ENCODE data around the gene MYO1E. TPM values are rescaled to one million over a fixed set of nuclear protein-coding genes. Genes with fewer than 3 reads are reported as not detected.

The MYO1E gene
- total RNA-seq, 1 experiment from 2014 or later: 83.6 TPM

GRCh38 chr15:59329091-59329490 lies 43.6 kb downstream of the MYO1E start:
- ChIA-PET CTCF (interaction anchor here (0.7 kb wide), 1 partner anchor 24 kb away, joined by 5 read pairs; no protein-coding TSS in a partner anchor), POLR2A (interaction anchor here (1.4 kb wide), 1 partner anchor 44 kb away, joined by 4 read pairs; the partner anchor contains the start of gene MYO1E)
- no peak overlapping the region for H3K4me3 Mint-ChIP-seq
- no peak for TF ChIP-seq ZNF232 (CRISPR knock-in tag; IDR thresholded peaks at IDR 0.05)
- TF ChIP-seq ZNF416 (CRISPR knock-in tag; IDR thresholded peaks at IDR 0.05): no peak
- no peak for TF ChIP-seq CDX4 (CRISPR knock-in tag; IDR thresholded peaks at IDR 0.05; ENCODE audit: borderline replicate concordance)
- no peak for TF ChIP-seq ETV6 (CRISPR knock-in tag; IDR thresholded peaks at IDR 0.05)
- TF ChIP-seq NR1H2 (CRISPR knock-in tag; IDR thresholded peaks at IDR 0.05): no peak
- no peak for TF ChIP-seq MAX (CRISPR knock-in tag; IDR thresholded peaks at IDR 0.05)
- TF ChIP-seq ZBTB21 (CRISPR knock-in tag; IDR thresholded peaks at IDR 0.05; ENCODE audit: borderline replicate concordance): no peak
- no peak for TF ChIP-seq ZNF512 (CRISPR knock-in tag; IDR thresholded peaks at IDR 0.05; ENCODE audit: borderline replicate concordance)
- TF ChIP-seq ZNF138 (CRISPR knock-in tag; conservative IDR thresholded peaks at IDR 0.05): no peak
- TF ChIP-seq FOXK1 (CRISPR knock-in tag; IDR thresholded peaks at IDR 0.05): no peak
- TF ChIP-seq TEAD4 (CRISPR knock-in tag; IDR thresholded peaks at IDR 0.05): no peak
- TF ChIP-seq ESRRA (CRISPR knock-in tag; IDR thresholded peaks at IDR 0.05; ENCODE audit: borderline replicate concordance): no peak
- TF ChIP-seq FOXP1 (CRISPR knock-in tag; IDR thresholded peaks at IDR 0.05; ENCODE audit: borderline replicate concordance): no peak
- TF ChIP-seq IRF2 (CRISPR knock-in tag; IDR thresholded peaks at IDR 0.05; ENCODE audit: borderline replicate concordance, low read depth): no peak
- no peaks in the 10 kb centered on the region for H3K9me3 Mint-ChIP-seq
- no peak for DNase-seq (ENCODE audit: low spot score)
- no peak overlapping the region for H3K27ac Mint-ChIP-seq
- peaks cover 68% of the 10 kb centered on the region for H3K4me1 Mint-ChIP-seq
- H3K27me3 Mint-ChIP-seq (ENCODE audit: low read depth): no peaks in the 10 kb centered on the region
- ATAC-seq: no peak
- H3K36me3 Mint-ChIP-seq: no peaks in the 10 kb centered on the region

- H3K9me3 Mint-ChIP-seq: no peaks in the 10 kb centered on the region
- ATAC-seq: no peak
Observed at GRCh38 chr15:59327942-59328341, 44.7 kb downstream of the MYO1E start.

GRCh38 chr15:59326856-59327255 lies 45.8 kb downstream of the MYO1E start:
- Mint-ChIP-seq H3K9me3 (no peaks in the 10 kb centered on the region), H3K36me3 (no peaks in the 10 kb centered on the region), H3K4me3 (no peak overlapping the region), H3K27ac (no peak overlapping the region), H3K27me3 (ENCODE audit: low read depth) (no peaks in the 10 kb centered on the region), H3K4me1 (peaks cover 51% of the 10 kb centered on the region)
- TF ChIP-seq ETV6 (CRISPR knock-in tag; IDR thresholded peaks at IDR 0.05) (no peak), HMGA2 (CRISPR knock-in tag; IDR thresholded peaks at IDR 0.05) (no peak), IRF2 (CRISPR knock-in tag; IDR thresholded peaks at IDR 0.05; ENCODE audit: borderline replicate concordance, low read depth) (no peak), JAZF1 (CRISPR knock-in tag; IDR thresholded peaks at IDR 0.05) (no peak), ZNF671 (CRISPR knock-in tag; IDR thresholded peaks at IDR 0.05) (no peak)
- DNase-seq (ENCODE audit: low spot score): no peak
- POLR2A ChIA-PET: no interaction called here
- no peak for ATAC-seq
- CTCF ChIA-PET: no interaction called here

More at GRCh38 chr15:59327942-59328341, 44.7 kb downstream of the MYO1E start:
- Mint-ChIP-seq H3K4me3 (no peak overlapping the region), H3K27me3 (ENCODE audit: low read depth) (no peaks in the 10 kb centered on the region), H3K4me1 (peaks cover 60% of the 10 kb centered on the region), H3K27ac (no peak overlapping the region), H3K36me3 (no peaks in the 10 kb centered on the region)
- TF ChIP-seq ELF4 (CRISPR knock-in tag; IDR thresholded peaks at IDR 0.05; ENCODE audit: low read depth): no peak
- no peak for DNase-seq (ENCODE audit: low spot score)
- POLR2A ChIA-PET: no interaction called here
- CTCF ChIA-PET: no interaction called here
